IPS DF 6.9 (cell line): Measurements from ENCODE around the gene KRTAP12-1.

ENCODE experiments used
- DNase-seq: peaks from one replicate; pipeline ENCODE4 v3.0.0-alpha.2; 2013; ENCODE audit warnings: low read depth, low spot score
- H3K27ac ChIP-seq: one replicate; pipeline ENCODE4 v1.5.1; 2013; ENCODE audit warnings: low read length, control low read depth
- H3K27me3 ChIP-seq: 2 replicates; pipeline ENCODE4 v1.6.1; 2013; ENCODE audit warnings: mild to moderate bottlenecking, low read length; ENCODE audit not compliant: control insufficient read depth, insufficient read depth
- H3K36me3 ChIP-seq: 2 replicates; pipeline ENCODE4 v1.6.1; 2013; ENCODE audit warnings: low read length; ENCODE audit not compliant: control insufficient read depth, insufficient read depth
- H3K4me1 ChIP-seq: 2 replicates; pipeline ENCODE4 v1.6.1; 2013; ENCODE audit warnings: low read length; ENCODE audit not compliant: control insufficient read depth, insufficient read depth
- H3K4me3 ChIP-seq: 2 replicates; pipeline ENCODE4 v1.5.1; 2013; ENCODE audit warnings: mild to moderate bottlenecking, low read length
- H3K9me3 ChIP-seq: 2 replicates; pipeline ENCODE4 v1.6.1; 2013; ENCODE audit warnings: low read length, inconsistent platforms; ENCODE audit not compliant: control insufficient read depth, insufficient read depth
- WGBS: extraction: QIAGEN DNeasy Blood & Tissue Kit; methylation state at CpG from one replicate; pipeline ENCODE4 v1.1.7; 2013; ENCODE audit warnings: mixed read lengths, missing lambda C conversion rate; ENCODE audit not compliant: insufficient read length, insufficient coverage; 5-methylcytosine and 5-hydroxymethylcytosine counted together

Gene KRTAP12-1

DNA sequence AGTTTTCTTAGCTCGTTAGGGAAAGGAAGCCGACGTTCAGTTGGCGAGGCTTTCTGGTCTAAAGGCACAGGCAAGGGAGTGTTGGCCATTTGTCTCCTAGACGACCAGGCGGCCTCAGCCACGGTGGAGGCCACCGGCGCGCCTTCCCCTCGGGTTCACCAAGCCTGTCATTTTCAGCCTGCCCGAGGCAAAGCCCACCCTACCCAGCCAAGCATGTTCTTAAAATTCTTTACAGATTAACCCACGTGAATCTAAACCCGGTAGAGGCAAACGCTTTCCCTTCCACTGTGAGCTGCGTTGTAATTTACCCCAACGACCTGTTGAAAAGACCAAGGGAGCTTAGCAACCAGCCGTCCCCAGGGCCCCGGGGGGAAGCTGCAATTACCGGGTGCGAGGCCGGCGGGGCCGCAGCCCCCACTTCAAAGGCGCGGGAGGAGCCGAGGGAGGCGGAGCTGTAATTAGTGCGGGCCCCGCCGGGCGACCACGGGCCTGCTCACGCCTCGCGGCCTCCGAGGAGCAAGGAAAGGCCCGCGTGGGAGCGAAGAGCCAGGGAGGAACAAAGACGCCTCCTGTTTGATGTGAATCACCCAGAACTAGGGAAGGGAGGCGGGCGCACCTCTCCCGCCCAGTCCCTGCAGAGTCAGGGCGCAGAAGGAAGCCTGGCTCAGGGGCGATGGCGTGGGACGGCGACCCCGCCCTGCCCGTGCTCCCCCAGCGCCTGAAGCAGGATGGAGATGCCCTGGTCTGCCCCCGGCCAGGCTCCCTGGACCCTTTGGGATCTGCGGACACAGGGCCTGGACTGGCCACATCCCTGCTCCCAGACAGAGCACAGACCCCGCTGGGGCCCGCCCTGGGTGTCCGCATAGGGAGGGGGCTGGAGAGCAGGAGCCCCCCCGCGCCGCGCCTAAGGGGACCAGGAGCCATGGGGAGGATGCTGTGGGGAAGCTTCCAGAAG lies 41.5 kb upstream of the KRTAP12-1 start:
- H3K27ac ChIP-seq, result no peak overlapping the region

DNA sequence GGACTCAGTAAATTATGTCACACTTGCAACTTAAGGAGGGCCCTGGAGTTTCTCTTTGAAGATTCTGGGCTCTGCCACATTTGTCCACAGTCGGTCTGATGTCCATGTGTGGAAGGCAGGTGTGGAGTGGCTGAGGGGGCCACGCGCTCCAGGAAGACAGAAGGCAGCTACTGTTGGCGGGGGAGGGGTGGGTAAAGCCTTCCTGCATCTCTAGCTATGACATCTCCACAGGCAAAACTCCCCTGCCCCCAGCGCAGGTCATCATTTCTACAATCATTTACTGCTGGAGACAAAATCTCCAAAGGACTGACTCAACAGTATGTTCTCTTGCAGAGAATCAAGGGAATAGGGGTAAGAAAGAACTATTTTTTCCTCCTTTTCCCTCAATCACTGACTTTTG lies 40.8 kb upstream of the KRTAP12-1 start:
- Histone ChIP-seq H3K9me3 (no peaks in the 10 kb centered on the region), H3K4me1 (peaks cover 6% of the 10 kb centered on the region; the same call in 1 of the 2 replicates), H3K36me3 (no peaks in the 10 kb centered on the region), H3K27ac (no peak overlapping the region), H3K27me3 (0 out of 2 replicates have a peak, but pooled peaks cover 1% of the 10 kb centered on the region), H3K4me3 (no peak overlapping the region)
- no CpG with 5 or more reads among the region's 5 CpGs for WGBS
- DNase-seq, result no peak

More for the DNA sequence above, 41.5 kb upstream of the KRTAP12-1 start:
- no CpG with 5 or more reads among the region's 61 CpGs for WGBS
- 0 out of 2 replicates have a peak, but pooled peaks cover 1% of the 10 kb centered on the region for H3K27me3 ChIP-seq
- H3K4me1 ChIP-seq, result peaks cover 3% of the 10 kb centered on the region; the same call in 1 of the 2 replicates
- no peak overlapping the region for H3K4me3 ChIP-seq
- no peaks in the 10 kb centered on the region for H3K9me3 ChIP-seq
- DNase-seq, result no peak
- no peaks in the 10 kb centered on the region for H3K36me3 ChIP-seq

DNA sequence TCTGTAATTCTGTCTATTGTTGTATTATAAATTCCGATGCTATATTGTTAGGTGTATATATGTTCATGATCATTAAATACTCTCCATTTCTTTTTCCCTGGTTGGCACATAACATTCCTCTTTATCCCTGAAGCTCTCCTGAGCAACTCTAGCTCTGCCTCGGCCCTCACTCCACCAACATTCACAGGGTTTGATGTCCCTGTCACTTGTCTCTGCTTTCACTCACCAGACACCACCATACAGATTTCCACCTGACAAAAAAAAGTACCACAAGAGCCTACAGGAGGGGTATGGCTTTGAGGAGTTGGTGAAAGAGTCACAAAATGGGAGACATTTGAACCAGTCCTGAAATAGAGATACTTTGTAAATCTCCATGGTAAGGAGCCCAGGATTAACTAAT lies 38.2 kb upstream of the KRTAP12-1 start:
- Histone ChIP-seq H3K9me3 (no peaks in the 10 kb centered on the region), H3K4me1 (peaks cover 6% of the 10 kb centered on the region; the same call in 1 of the 2 replicates), H3K4me3 (no peak overlapping the region), H3K36me3 (no peaks in the 10 kb centered on the region), H3K27ac (no peak overlapping the region), H3K27me3 (0 out of 2 replicates have a peak, but pooled peaks cover 1% of the 10 kb centered on the region)
- no CpG with 5 or more reads among the region's 2 CpGs for WGBS
- DNase-seq, result no peak

DNA sequence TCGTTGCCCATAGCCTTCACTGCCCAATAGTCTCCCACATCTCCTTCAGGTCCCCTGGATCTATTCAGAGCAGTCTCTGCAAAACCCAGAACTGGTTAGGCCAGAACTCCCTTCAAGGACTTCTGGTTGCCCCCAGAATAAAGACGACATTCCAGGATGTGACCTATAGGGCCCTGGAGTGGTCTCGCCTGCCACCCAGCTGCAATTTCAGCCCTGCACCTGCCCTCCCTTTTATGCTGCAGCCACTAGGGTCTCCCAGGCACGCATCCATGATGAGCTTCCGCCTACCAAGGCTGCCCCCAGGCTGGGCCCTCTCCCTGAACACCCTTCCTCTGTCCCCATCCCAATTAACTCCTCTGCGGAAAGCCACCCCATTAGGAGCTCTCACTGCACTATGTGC lies 36.6 kb upstream of the KRTAP12-1 start:
- H3K27me3 ChIP-seq, result 0 out of 2 replicates have a peak, but pooled peaks cover 1% of the 10 kb centered on the region
- no peak overlapping the region for H3K4me3 ChIP-seq
- WGBS, result no CpG with 5 or more reads among the region's 6 CpGs
- H3K36me3 ChIP-seq, result no peaks in the 10 kb centered on the region
- H3K27ac ChIP-seq, result no peak overlapping the region
- no peaks in the 10 kb centered on the region for H3K9me3 ChIP-seq
- H3K4me1 ChIP-seq, result peaks cover 5% of the 10 kb centered on the region; the same call in 1 of the 2 replicates
- DNase-seq, result no peak

DNA sequence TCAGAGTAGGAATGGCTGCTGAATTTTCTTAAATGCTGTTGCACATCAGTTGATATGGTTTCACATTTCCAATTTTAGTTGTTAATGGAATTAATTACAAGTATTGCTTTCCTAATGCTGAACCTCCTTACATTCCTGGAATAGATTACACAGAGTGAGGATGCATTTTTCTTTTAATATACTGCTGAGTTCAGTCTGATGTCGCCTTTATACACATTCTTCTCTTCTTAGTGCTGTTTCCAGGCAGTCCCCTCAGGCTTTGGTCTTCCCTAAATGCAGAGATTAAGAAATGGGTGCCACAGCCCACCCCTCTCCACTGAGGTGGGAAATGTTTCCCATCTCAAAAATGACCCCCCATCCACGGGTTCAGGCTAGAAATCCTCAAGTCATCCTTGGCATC lies 36.1 kb upstream of the KRTAP12-1 start:
- WGBS, result no CpG with 5 or more reads among the region's 2 CpGs

DNA sequence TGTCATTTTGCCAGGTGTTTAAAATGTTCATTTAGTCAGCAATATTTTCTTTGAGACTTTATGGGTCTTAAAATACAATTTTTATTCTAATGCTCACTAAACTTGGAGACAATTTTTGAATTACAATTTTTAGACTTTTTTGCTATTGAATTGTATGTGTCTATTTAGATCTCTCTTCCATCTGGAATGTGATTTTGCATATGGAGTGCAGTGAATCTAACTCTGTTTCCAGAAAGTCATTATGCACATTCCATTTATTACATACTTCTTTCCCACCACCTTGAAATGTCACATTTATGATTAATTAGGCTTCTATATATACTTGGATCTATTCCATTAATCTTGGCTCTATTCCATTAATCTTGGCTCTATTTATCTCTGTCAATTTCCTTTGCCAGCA lies 35.0 kb upstream of the KRTAP12-1 start:
- peaks cover 2% of the 10 kb centered on the region; the same call in 1 of the 2 replicates for H3K27me3 ChIP-seq
- peaks cover 5% of the 10 kb centered on the region; the same call in 1 of the 2 replicates for H3K4me1 ChIP-seq

More for the DNA sequence above, 36.1 kb upstream of the KRTAP12-1 start:
- no peak for DNase-seq
- H3K27ac ChIP-seq, result no peak overlapping the region
- no peak overlapping the region for H3K4me3 ChIP-seq
- peaks cover 5% of the 10 kb centered on the region; the same call in 1 of the 2 replicates for H3K4me1 ChIP-seq
- H3K9me3 ChIP-seq, result no peaks in the 10 kb centered on the region
- 0 out of 2 replicates have a peak, but pooled peaks cover 1% of the 10 kb centered on the region for H3K27me3 ChIP-seq
- H3K36me3 ChIP-seq, result no peaks in the 10 kb centered on the region

DNA sequence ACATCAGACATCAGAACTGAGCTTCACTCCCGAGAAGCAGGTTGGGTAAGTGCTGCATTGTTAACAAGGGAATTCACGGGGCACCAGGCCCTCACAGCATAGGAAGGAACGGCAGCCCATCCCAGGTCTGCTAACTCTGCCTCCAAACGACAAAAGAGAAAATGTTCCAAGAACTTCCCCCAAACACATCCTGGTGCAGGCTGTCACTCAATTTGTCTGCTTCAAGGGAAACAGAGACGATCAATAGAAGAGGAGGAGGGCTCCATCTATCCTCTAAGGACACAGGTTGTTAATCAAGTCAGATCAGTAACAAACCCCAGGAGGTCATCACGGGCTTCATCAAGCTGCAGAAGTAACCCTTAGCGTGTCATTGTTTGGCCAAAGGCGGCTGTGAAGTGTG lies 32.9 kb upstream of the KRTAP12-1 start:
- Histone ChIP-seq H3K27ac (no peak overlapping the region), H3K36me3 (no peaks in the 10 kb centered on the region), H3K27me3 (peaks cover 19% of the 10 kb centered on the region), H3K4me1 (peaks cover 5% of the 10 kb centered on the region), H3K4me3 (no peak overlapping the region), H3K9me3 (no peaks in the 10 kb centered on the region)
- DNase-seq, result no peak
- WGBS, result no CpG with 5 or more reads among the region's 8 CpGs

More for the DNA sequence above, 35.0 kb upstream of the KRTAP12-1 start:
- DNase-seq, result no peak
- Histone ChIP-seq H3K9me3 (no peaks in the 10 kb centered on the region), H3K36me3 (no peaks in the 10 kb centered on the region), H3K27ac (no peak overlapping the region), H3K4me3 (no peak overlapping the region)

DNA sequence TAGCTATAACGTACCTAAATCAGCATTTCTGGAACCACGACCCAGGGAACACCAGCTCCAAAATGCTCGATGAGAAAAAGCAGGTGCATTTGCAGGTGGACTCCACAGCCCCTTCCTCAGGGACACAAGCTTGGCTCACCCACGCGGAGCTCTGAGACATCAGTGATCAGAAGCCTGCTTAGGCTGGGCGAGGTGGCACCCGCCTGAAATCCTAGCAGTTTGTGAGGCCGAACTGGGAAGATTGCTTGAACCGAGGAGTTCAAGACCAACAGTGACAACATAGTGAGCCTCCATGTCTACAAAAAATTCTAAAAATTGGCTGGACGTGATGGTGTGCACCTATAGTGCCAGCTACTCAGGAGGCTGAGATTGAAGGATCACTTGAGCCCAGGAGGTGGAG lies 31.9 kb upstream of the KRTAP12-1 start:
- H3K4me1 ChIP-seq, result peaks cover 5% of the 10 kb centered on the region
- H3K4me3 ChIP-seq, result no peak overlapping the region
- WGBS, result no CpG with 5 or more reads among the region's 10 CpGs
- peaks cover 30% of the 10 kb centered on the region for H3K27me3 ChIP-seq
- no peaks in the 10 kb centered on the region for H3K9me3 ChIP-seq
- H3K36me3 ChIP-seq, result no peaks in the 10 kb centered on the region
- no peak for DNase-seq
- no peak overlapping the region for H3K27ac ChIP-seq

DNA sequence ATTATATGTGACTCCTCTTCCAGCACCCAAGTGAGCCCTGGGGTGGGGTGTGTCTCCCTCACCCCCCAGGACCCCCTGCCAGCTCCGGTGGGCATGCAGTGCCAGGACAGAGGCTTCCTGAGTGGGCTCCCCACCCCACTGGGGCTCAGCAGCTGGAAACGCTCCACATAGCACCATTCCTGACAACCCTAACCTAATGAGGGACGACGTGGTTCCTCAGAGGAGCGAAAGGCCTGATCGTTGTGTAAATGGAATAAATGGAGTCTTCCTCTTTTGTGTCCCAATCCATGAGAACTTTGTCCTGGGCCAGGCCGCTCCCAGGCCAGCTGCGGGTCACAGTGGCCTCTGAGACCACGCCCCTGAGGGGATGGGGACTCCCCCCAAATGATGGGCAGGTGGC lies 31.2 kb upstream of the KRTAP12-1 start:
- no CpG with 5 or more reads among the region's 9 CpGs for WGBS
- no peak overlapping the region for H3K27ac ChIP-seq
- no peaks in the 10 kb centered on the region for H3K36me3 ChIP-seq
- no peak overlapping the region for H3K4me3 ChIP-seq
- DNase-seq, result no peak
- no peaks in the 10 kb centered on the region for H3K9me3 ChIP-seq
- H3K27me3 ChIP-seq, result peaks cover 32% of the 10 kb centered on the region
- peaks cover 5% of the 10 kb centered on the region for H3K4me1 ChIP-seq

DNA sequence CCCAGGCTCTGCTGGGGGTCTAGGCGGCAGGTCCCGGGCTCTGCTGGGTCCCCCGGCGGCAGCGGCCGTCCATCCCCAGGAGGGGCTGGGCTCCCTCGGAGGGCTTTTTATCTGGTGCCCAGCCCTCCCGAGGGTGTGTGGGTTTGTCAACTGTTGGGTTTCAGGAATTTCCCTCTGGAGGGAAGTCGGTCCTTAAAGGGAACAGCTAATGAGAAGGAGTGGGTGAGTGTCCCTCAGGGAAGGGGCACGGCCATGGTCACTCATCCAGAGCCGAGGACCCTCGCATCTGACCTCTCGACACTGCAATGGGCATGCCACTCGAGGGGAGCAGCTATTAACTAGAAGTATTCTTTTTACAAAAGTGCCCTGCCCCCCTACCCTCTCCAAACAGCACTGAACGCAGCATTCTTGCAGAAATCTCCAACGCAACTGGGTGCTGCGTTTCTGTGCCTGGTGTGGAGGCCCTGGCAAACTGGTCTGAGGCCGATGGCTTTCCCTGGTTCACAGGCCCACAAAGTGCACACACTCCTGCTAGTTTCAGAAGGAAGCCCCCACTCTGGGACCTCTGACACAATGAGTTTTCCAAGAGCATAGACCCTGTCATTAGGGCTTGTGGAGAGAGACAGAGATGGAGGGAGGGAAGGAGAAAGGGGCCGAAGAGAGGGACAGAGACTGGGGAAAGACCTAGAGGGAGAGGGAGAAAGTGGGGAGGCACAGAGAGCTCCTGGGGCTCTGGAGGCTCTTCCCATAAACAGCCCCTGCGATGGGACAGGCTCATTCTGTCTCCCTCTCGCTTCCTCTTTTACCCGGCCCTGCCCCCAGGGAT lies 30.5 kb upstream of the KRTAP12-1 start:
- WGBS, result no CpG with 5 or more reads among the region's 22 CpGs
- no peaks in the 10 kb centered on the region for H3K9me3 ChIP-seq
- peak overlapping the region; percentile 1; the same call in 1 of the 2 replicates for H3K4me3 ChIP-seq
- no peaks in the 10 kb centered on the region for H3K36me3 ChIP-seq
- peaks cover 32% of the 10 kb centered on the region for H3K27me3 ChIP-seq
- peaks cover 5% of the 10 kb centered on the region for H3K4me1 ChIP-seq
- no peak overlapping the region for H3K27ac ChIP-seq
- DNase-seq, result no peak
